Ovary (tissue), 9 donors: ENCODE data around the gene NETO1. TPM values are rescaled to one million over a fixed set of nuclear protein-coding genes. Genes with fewer than 3 reads are reported as not detected.

Experiments used
- DNase-seq, 5 donors: peaks; one replicate each; pipeline ENCODE4 v3.0.0-alpha.2; 2019 to 2020
- H3K27ac ChIP-seq, 2 donors: fragments of 200-600 bp; one replicate each; pipeline versions ENCODE4 v1.5.1 to v1.8.0; 2019 to 2022
- H3K27me3 ChIP-seq: fragments of 200-600 bp; one replicate; pipeline ENCODE4 v1.8.0; 2022
- H3K36me3 ChIP-seq: fragments of 200-600 bp; sonication (generic); one replicate; pipeline ENCODE4 v1.5.1; 2019
- H3K4me1 ChIP-seq: one replicate; pipeline ENCODE4 v1.8.1; 2013; ENCODE audit warnings: mild to moderate bottlenecking, moderate library complexity; ENCODE audit not compliant: insufficient read depth
- H3K4me3 ChIP-seq: fragments of 200-600 bp; sonication (generic); one replicate; pipeline ENCODE4 v1.5.1; 2017
- H3K9me3 ChIP-seq, 2 donors: fragments of 200-600 bp in 1 of 2; sonication (generic) in 1 of 2; one replicate each; pipeline versions ENCODE4 v1.5.1 to v1.8.1; 2013 to 2019; ENCODE audit warnings: mild to moderate bottlenecking in 1 of 2, moderate library complexity in 1 of 2
- EP300 ChIP-seq: sonication (generic); formaldehyde crosslinking; IDR thresholded peaks from one replicate; pipeline ENCODE4 v1.6.1; 2017; ENCODE audit warnings: antibody characterized with exemption
- POLR2A ChIP-seq: fragments of 450-650 bp; IDR thresholded peaks from one replicate; pipeline ENCODE4 v1.6.1; 2017; ENCODE audit warnings: antibody characterized with exemption, mild to moderate bottlenecking, moderate library complexity
- WGBS, 3 donors: extraction: QIAGEN DNeasy Blood & Tissue Kit in 1 of 3; methylation state at CpG; one replicate each; pipeline versions ENCODE4 v1.1.5 to v1.1.7; 2013 to 2017; 5-methylcytosine and 5-hydroxymethylcytosine counted together
- intact Hi-C, 4 donors: fragments of 100-400 bp; cut with DNase I; formaldehyde crosslinking; loops; one replicate each; pipeline versions ENCODE4 v1.11.0 to v1.15.1; 2022 to 2023
- polyA plus RNA-seq, 2 donors: library from polyadenylated mRNA; stranded (reverse); fragments of 200-250 nt in 1 of 2; fragments of 350-450 nt in 1 of 2; fragmentation: Illumina TruSeq in 1 of 2; extraction: RNeasy Lipid Tissue Mini Kit (QIAGEN cat#74804) in 1 of 2; gene quantifications; one replicate each; pipeline ENCODE4 v1.2.3, GENCODE V29; 2013 to 2014
- total RNA-seq, 7 donors: library from RNA; depleted of rRNA in 2 of 7; stranded (reverse); fragments of >200 nt in 2 of 7; fragmentation: NEBNext Ultra II Directional in 3 of 7; extraction: Animal tissue kit (Norgen Biotek cat#: 25700) in 3 of 7; gene quantifications; one replicate each; pipeline versions ENCODE4 v1.1.0 to v1.2.4, GENCODE V29; 2016 to 2023
- TF ChIP-seq, protein P1 (sequence below), 3 donors: fragments of 450-650 bp in 2 of 3; fragments of 200-600 bp in 1 of 3; IDR thresholded peaks; one replicate each; pipeline versions ENCODE4 v1.5.1 to v1.8.0; 2016 to 2022; ENCODE audit warnings: antibody characterized with exemption in 3 of 3, mild to moderate bottlenecking in 1 of 3
- donor health status: DM: no; HTN: no; CAD: no; lungs with moderate emphysema.
- donor health status: DM: no; HTN: no; CAD: no.
- donor health status: Bipolar disorder and iron deficiency.
- donor health status: DM: yes; HTN: yes; CAD: no.
- donor health status: DM: no; HTN: no; CAD: no.
- donor health status: DM: yes; HTN: yes; CAD: no.

Gene NETO1
- total and polyA plus RNA-seq, 9 donors, result 2.0 TPM; not detected in 8

DNA sequence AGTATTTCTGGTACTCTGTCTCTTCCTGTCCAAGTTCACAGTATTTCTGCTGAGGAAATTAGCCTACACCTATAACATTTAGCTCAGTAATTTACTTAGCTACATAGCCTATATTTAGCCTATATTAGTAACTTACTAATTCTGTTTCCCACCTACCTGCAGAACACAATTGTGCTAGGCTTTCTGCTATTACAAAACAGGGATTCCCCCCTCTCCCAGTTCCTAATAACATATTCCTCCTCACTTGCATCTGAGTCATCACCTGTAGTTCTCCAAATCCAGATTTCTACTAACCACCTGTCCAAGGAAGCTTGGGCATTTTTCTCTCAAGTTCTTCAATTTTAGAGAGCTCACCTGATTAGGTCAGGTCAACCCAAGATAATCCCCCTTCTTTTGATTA lies 94.9 kb downstream of the NETO1 start:
- intact Hi-C loops, result no loop called here
- no peak for TF ChIP-seq EP300
- H3K4me1 ChIP-seq, result no peaks in the 10 kb centered on the region

GRCh38 chr18:72768681-72769229 lies 99.0 kb downstream of the NETO1 start:
- DNase-seq, result no peak
- H3K9me3 ChIP-seq, result no peaks in the 10 kb centered on the region
- intact Hi-C loops, result no loop called here
- no peak for TF ChIP-seq EP300
- H3K4me1 ChIP-seq, result no peaks in the 10 kb centered on the region
- H3K36me3 ChIP-seq, result no peaks in the 10 kb centered on the region
- no peak overlapping the region for H3K4me3 ChIP-seq
- 63 to 68% (median 64%) methylated on average over 8 of the region's 8 CpGs for WGBS, 3 donors
- H3K27me3 ChIP-seq, result no peaks in the 10 kb centered on the region
- H3K27ac ChIP-seq, result no peak overlapping the region

More for the DNA sequence above, 94.9 kb downstream of the NETO1 start:
- no peak overlapping the region for H3K27ac ChIP-seq
- no peaks in the 10 kb centered on the region for H3K36me3 ChIP-seq
- DNase-seq, result no peak
- H3K4me3 ChIP-seq, result no peak overlapping the region
- H3K27me3 ChIP-seq, result no peaks in the 10 kb centered on the region
- H3K9me3 ChIP-seq, result no peaks in the 10 kb centered on the region

DNA sequence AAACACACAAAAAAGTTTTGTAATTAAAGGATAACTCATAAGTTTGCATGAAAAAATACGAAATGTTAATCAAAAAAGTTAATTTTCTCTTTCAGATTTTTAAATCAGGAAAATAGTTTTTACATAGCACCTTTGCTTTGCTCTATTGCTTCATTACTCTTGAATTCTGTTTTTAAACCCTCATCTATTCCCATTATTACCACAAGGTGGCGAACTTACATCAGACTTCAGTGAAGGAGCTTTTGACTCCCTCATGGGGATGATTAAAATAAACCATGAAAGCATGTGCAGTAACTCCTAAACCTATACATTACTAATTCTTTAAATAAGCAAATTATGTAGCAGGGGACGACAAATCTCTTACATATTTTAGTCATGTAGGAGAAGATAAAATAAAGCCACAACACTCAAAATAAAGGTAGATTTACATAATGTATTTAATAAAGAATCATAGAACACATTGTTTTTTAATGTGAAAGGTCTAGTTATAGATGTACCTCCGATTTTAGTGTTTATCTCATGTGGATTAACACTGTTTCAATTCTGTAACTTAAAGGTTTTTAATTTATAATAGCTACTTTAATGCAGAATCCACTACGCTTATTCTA lies 105.2 kb downstream of the NETO1 start:
- 13 to 20% (median 17%) methylated on average over 5 of the region's 5 CpGs for WGBS, 3 donors
- Histone ChIP-seq H3K9me3 (no peaks in the 10 kb centered on the region), H3K4me1 (no peaks in the 10 kb centered on the region), H3K27ac (no peak overlapping the region), H3K4me3 (no peak overlapping the region), H3K27me3 (no peaks in the 10 kb centered on the region), H3K36me3 (no peaks in the 10 kb centered on the region)
- no peak for TF ChIP-seq EP300
- TF ChIP-seq, protein P1, sequence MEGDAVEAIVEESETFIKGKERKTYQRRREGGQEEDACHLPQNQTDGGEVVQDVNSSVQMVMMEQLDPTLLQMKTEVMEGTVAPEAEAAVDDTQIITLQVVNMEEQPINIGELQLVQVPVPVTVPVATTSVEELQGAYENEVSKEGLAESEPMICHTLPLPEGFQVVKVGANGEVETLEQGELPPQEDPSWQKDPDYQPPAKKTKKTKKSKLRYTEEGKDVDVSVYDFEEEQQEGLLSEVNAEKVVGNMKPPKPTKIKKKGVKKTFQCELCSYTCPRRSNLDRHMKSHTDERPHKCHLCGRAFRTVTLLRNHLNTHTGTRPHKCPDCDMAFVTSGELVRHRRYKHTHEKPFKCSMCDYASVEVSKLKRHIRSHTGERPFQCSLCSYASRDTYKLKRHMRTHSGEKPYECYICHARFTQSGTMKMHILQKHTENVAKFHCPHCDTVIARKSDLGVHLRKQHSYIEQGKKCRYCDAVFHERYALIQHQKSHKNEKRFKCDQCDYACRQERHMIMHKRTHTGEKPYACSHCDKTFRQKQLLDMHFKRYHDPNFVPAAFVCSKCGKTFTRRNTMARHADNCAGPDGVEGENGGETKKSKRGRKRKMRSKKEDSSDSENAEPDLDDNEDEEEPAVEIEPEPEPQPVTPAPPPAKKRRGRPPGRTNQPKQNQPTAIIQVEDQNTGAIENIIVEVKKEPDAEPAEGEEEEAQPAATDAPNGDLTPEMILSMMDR (IDR thresholded peaks at IDR 0.05), result peak in 1 of 3 donors; percentile 25
- TF ChIP-seq POLR2A, result no peak
- no peak for DNase-seq
- intact Hi-C loops, result no loop called here

GRCh38 chr18:72752220-72752619 lies 115.6 kb downstream of the NETO1 start:
- intact Hi-C loops, result no loop called here
- no peak for DNase-seq
- Histone ChIP-seq H3K4me3 (no peak overlapping the region), H3K36me3 (no peaks in the 10 kb centered on the region), H3K27ac (no peak overlapping the region), H3K4me1 (no peaks in the 10 kb centered on the region), H3K27me3 (no peaks in the 10 kb centered on the region), H3K9me3 (no peaks in the 10 kb centered on the region)
- TF ChIP-seq POLR2A, result no peak
- WGBS, 3 donors, result 7 to 18% (median 11%) methylated on average over 4 of the region's 4 CpGs

GRCh38 chr18:72742002-72742401 lies 125.8 kb downstream of the NETO1 start:
- H3K36me3 ChIP-seq, result no peaks in the 10 kb centered on the region
- WGBS, 3 donors, result 6 to 14% (median 7%) methylated on average over 1 of the region's 1 CpG
- H3K27me3 ChIP-seq, result no peaks in the 10 kb centered on the region
- intact Hi-C loops, result no loop called here
- no peak overlapping the region for H3K4me3 ChIP-seq
- no peaks in the 10 kb centered on the region for H3K9me3 ChIP-seq
- TF ChIP-seq POLR2A (no peak), EP300 (no peak)
- TF ChIP-seq, protein P1 (IDR thresholded peaks at IDR 0.05), result no peak
- no peaks in the 10 kb centered on the region for H3K4me1 ChIP-seq
- H3K27ac ChIP-seq, result no peak overlapping the region
- no peak for DNase-seq

DNA sequence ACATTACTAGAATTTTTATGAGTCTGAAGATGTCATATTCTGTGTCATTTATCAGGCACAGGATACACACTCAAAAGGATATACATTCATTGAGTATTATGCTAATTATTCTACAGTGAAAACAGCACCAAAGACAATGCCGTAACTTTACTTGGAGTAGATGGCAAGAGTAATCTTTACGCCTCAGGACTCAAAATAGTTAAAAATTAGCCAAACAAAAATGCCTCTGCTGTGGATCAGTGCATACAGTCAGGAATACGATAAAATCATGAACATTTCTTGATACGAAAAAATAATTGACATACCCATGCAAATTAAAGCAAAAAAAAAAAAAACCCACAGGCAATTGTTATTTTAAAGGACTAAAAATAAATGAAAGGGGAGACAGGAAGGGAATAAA lies 129.7 kb downstream of the NETO1 start:
- intact Hi-C loops, result no loop called here
- DNase-seq, result no peak
- 74 to 82% (median 75%) methylated on average over 4 of the region's 4 CpGs for WGBS, 3 donors
- Histone ChIP-seq H3K36me3 (no peaks in the 10 kb centered on the region), H3K9me3 (no peaks in the 10 kb centered on the region), H3K27me3 (no peaks in the 10 kb centered on the region), H3K27ac (no peak overlapping the region), H3K4me1 (no peaks in the 10 kb centered on the region), H3K4me3 (no peak overlapping the region)
- no peak for TF ChIP-seq EP300
- TF ChIP-seq, protein P1 (IDR thresholded peaks at IDR 0.05), result no peak
- no peak for TF ChIP-seq POLR2A
